Breast epithelium (tissue), 4 donors: ENCODE measurements around the gene TOMT. TPM values are rescaled to one million over a fixed set of nuclear protein-coding genes. Genes with fewer than 3 reads are reported as not detected.

Source experiments
- DNase-seq, 2 donors: peaks; one replicate each; pipeline ENCODE4 v3.0.0-alpha.2; 2019; ENCODE audit warnings: low spot score in 2 of 2
- H3K27ac ChIP-seq, 2 donors: fragments of 200-600 bp; sonication (generic) in 1 of 2; one replicate each; pipeline ENCODE4 v1.5.1; 2016 to 2019; ENCODE audit warnings: mild to moderate bottlenecking in 1 of 2
- H3K27me3 ChIP-seq, 2 donors: fragments of 200-600 bp; sonication (generic) in 1 of 2; one replicate each; pipeline versions ENCODE4 v1.5.1 to v1.6.0; 2017 to 2019; ENCODE audit warnings: control low read depth in 1 of 2, mild to moderate bottlenecking in 1 of 2
- H3K36me3 ChIP-seq: fragments of 200-600 bp; one replicate; pipeline ENCODE4 v1.5.1; 2019
- H3K4me1 ChIP-seq, 2 donors: fragments of 200-600 bp; sonication (generic); one replicate each; pipeline ENCODE4 v1.5.1; 2016 to 2019; ENCODE audit warnings: control low read depth in 1 of 2
- H3K4me3 ChIP-seq, 3 donors: fragments of 200-600 bp; sonication (generic); 1 replicate in 2 of 3; 2 replicates in 1 of 3; pipeline ENCODE4 v1.5.1; 2016 to 2019; ENCODE audit warnings: mild to moderate bottlenecking in 3 of 3, moderate library complexity in 2 of 3
- H3K9me3 ChIP-seq, 2 donors: fragments of 200-600 bp; sonication (generic) in 1 of 2; one replicate each; pipeline ENCODE4 v1.5.1; 2016 to 2019; ENCODE audit warnings: control low read depth in 1 of 2
- CTCF ChIP-seq, 3 donors: fragments of 450-650 bp; IDR thresholded peaks; one replicate each; pipeline ENCODE4 v1.5.1; 2016 to 2017; ENCODE audit warnings: antibody characterized with exemption in 3 of 3, mild to moderate bottlenecking in 3 of 3, moderate library complexity in 3 of 3
- POLR2A ChIP-seq: fragments of 450-650 bp; IDR thresholded peaks from one replicate; pipeline ENCODE4 v1.6.1; 2016; ENCODE audit warnings: antibody characterized with exemption, mild to moderate bottlenecking, moderate library complexity
- POLR2AphosphoS5 ChIP-seq, 3 donors: sonication (generic); formaldehyde crosslinking; IDR thresholded peaks; one replicate each; pipeline ENCODE4 v1.6.1; 2017; ENCODE audit warnings: antibody characterized with exemption in 3 of 3
- intact Hi-C: fragments of 100-400 bp; cut with DNase I; formaldehyde crosslinking; loops from one replicate; pipeline ENCODE4 v1.15.1; 2023; ENCODE audit warnings: low total_unique reads
- total RNA-seq, 3 donors: library from RNA; depleted of rRNA; stranded (reverse); fragments of >200 nt; gene quantifications; one replicate each; pipeline ENCODE4 v1.1.0, GENCODE V29; 2016

TOMT gene
- total RNA-seq, 3 donors from 2014 or later: not detected

GRCh38 chr11:72081184-72081644, 24.5 kb upstream of the TOMT start:
- intact Hi-C loops: no loop called here
- H3K4me3 ChIP-seq: peak overlapping the region; percentile 75 to 82 (median 75)
- peak overlapping the region; percentile 98 to 99 for H3K27ac ChIP-seq
- H3K4me1 ChIP-seq: peaks cover 0 to 4% of the 10 kb centered on the region in 2 donors
- H3K27me3 ChIP-seq: no peaks in the 10 kb centered on the region
- TF ChIP-seq POLR2AphosphoS5 (IDR thresholded peaks at IDR 0.05) (no peak), POLR2A (no peak), CTCF (IDR thresholded peaks at IDR 0.05) (peak in 1 of 3 donors; percentile 1)
- H3K36me3 ChIP-seq: no peaks in the 10 kb centered on the region
- H3K9me3 ChIP-seq: no peaks in the 10 kb centered on the region
- no peak for DNase-seq

- peaks cover 0 to 4% of the 10 kb centered on the region in 2 donors for H3K4me1 ChIP-seq
- TF ChIP-seq POLR2A: no peak
- no peak for TF ChIP-seq POLR2AphosphoS5 (IDR thresholded peaks at IDR 0.05)
- TF ChIP-seq CTCF (IDR thresholded peaks at IDR 0.05): no peak
- H3K4me3 ChIP-seq: no peak overlapping the region
- intact Hi-C loops: no loop called here
- DNase-seq: no peak
- no peaks in the 10 kb centered on the region for H3K36me3 ChIP-seq
- H3K9me3 ChIP-seq: no peaks in the 10 kb centered on the region
- H3K27me3 ChIP-seq: no peaks in the 10 kb centered on the region
- peak overlapping the region; percentile 98 to 99 for H3K27ac ChIP-seq
Measured at GRCh38 chr11:72081821-72082453, 23.8 kb upstream of the TOMT start.

GRCh38 chr11:72083414-72083813, 22.3 kb upstream of the TOMT start:
- Histone ChIP-seq H3K9me3 (no peaks in the 10 kb centered on the region), H3K4me1 (peaks cover 0 to 4% of the 10 kb centered on the region in 2 donors), H3K27ac (peak overlapping the region; percentile 40 to 99), H3K36me3 (no peaks in the 10 kb centered on the region), H3K4me3 (no peak overlapping the region), H3K27me3 (no peaks in the 10 kb centered on the region)
- intact Hi-C loops: no loop called here
- DNase-seq: no peak
- TF ChIP-seq POLR2AphosphoS5 (IDR thresholded peaks at IDR 0.05) (no peak), POLR2A (no peak), CTCF (IDR thresholded peaks at IDR 0.05) (no peak)

- no peak for DNase-seq
- peaks cover 0 to 4% of the 10 kb centered on the region in 2 donors for H3K4me1 ChIP-seq
- peak overlapping the region; percentile 40 to 99 for H3K27ac ChIP-seq
- TF ChIP-seq POLR2A (no peak), POLR2AphosphoS5 (IDR thresholded peaks at IDR 0.05) (no peak)
- no peaks in the 10 kb centered on the region for H3K9me3 ChIP-seq
- H3K4me3 ChIP-seq: no peak overlapping the region
- no peaks in the 10 kb centered on the region for H3K27me3 ChIP-seq
- intact Hi-C loops: loop anchor here (1.0 kb wide), 1 partner anchor 11 kb away; no protein-coding TSS in a partner anchor
- no peaks in the 10 kb centered on the region for H3K36me3 ChIP-seq
Measured at GRCh38 chr11:72084076-72084475, 21.6 kb upstream of the TOMT start.

GRCh38 chr11:72084965-72085364, 20.8 kb upstream of the TOMT start:
- no peak for DNase-seq
- Histone ChIP-seq H3K9me3 (no peaks in the 10 kb centered on the region), H3K4me3 (no peak overlapping the region), H3K27ac (no peak overlapping the region), H3K27me3 (no peaks in the 10 kb centered on the region), H3K4me1 (peaks cover 0 to 4% of the 10 kb centered on the region in 2 donors), H3K36me3 (no peaks in the 10 kb centered on the region)
- TF ChIP-seq POLR2A (no peak), POLR2AphosphoS5 (IDR thresholded peaks at IDR 0.05) (no peak), CTCF (IDR thresholded peaks at IDR 0.05) (no peak)
- intact Hi-C loops: loop anchor here (1.0 kb wide), 1 partner anchor 12 kb away; no protein-coding TSS in a partner anchor
